HCT116 (cell line): ENCODE measurements around the gene CLPTM1L. TPM values are rescaled to one million over a fixed set of nuclear protein-coding genes. Genes with fewer than 3 reads are reported as not detected.

Source experiments
- ATAC-seq: fragments of 200-7000 bp; cut with Tn5 transposase; 2 replicates; pipeline ENCODE4 v1.9.1; 2020; ENCODE audit warnings: mild to moderate bottlenecking, moderate library complexity
- BruUV-seq: library from RNA; stranded (reverse); fragments of 400-500 nt; replicated peaks from 2 replicates; lab custom pipeline; 2021; lab: Mats Ljungman, UMichigan
- CTCF ChIA-PET: fragments of 300-600 bp; sonication (Branson Sonifier 250); formaldehyde crosslinking; loops from one replicate; lab custom pipeline; 2021; ENCODE audit warnings: antibody characterized with exemption; lab: Charles Lee
- POLR2A ChIA-PET: fragments of 300-600, 350-600 bp; sonication (Branson Sonifier 250); formaldehyde crosslinking; loops from one replicate; lab custom pipeline; 2021; ENCODE audit warnings: antibody characterized with exemption; lab: Charles Lee
- RAD21 ChIA-PET, 2 experiments: fragments of 300-600 bp; sonication (Branson Sonifier 250); formaldehyde crosslinking; loops; one replicate each; lab custom pipeline; 2023; ENCODE audit warnings: low total read pairs in 2 of 2; ENCODE audit not compliant: uncharacterized antibody in 2 of 2, unreplicated experiment in 2 of 2, low non-redundant PET in 1 of 2; lab: Charles Lee
- DNase-seq: peaks from one replicate; pipeline ENCODE4 v3.0.0-alpha.2; 2010; ENCODE audit warnings: low read depth, low spot score
- H2AFZ ChIP-seq: fragments of 200-600 bp; shearing (Covaris generic), sonication (generic); 2 replicates; pipeline ENCODE4 v1.6.1; 2017; ENCODE audit warnings: low read depth, mixed run types, mixed read lengths, antibody characterized with exemption, low read length; ENCODE audit not compliant: poor library complexity, severe bottlenecking
- H3K27ac ChIP-seq: 2 replicates; pipeline ENCODE4 v1.5.1; 2012; ENCODE audit warnings: low read depth, low read length
- H3K27me3 ChIP-seq: fragments of 200-600 bp; sonication (generic); 2 replicates; pipeline ENCODE4 v1.6.1; 2016; ENCODE audit warnings: mixed run types, low read length, mixed read lengths; ENCODE audit not compliant: insufficient read depth
- H3K36me3 ChIP-seq, 2 experiments: fragments of 200-500 bp in 1 of 2; fragments of 200-600 bp in 1 of 2; sonication (Bioruptor generic) in 1 of 2; sonication (generic) in 1 of 2; 2 replicates each; pipeline versions ENCODE4 v1.5.1 to v1.6.1; 2014 to 2016; ENCODE audit warnings: low read length in 2 of 2, inconsistent platforms in 1 of 2, mixed read lengths in 1 of 2, mixed run types in 1 of 2; ENCODE audit not compliant: insufficient read depth in 2 of 2, control insufficient read depth in 1 of 2
- H3K4me1 ChIP-seq, 2 experiments: fragments of 200-600 bp in 1 of 2; sonication (generic) in 1 of 2; 2 replicates each; pipeline versions ENCODE4 v1.5.1 to v1.6.1; 2012 to 2017; ENCODE audit warnings: low read length in 2 of 2, inconsistent platforms in 1 of 2, mild to moderate bottlenecking in 1 of 2, mixed read lengths in 1 of 2, mixed run types in 1 of 2, moderate library complexity in 1 of 2; ENCODE audit not compliant: insufficient read depth in 2 of 2, control insufficient read depth in 1 of 2
- H3K4me2 ChIP-seq: fragments of 200-600 bp; sonication (generic); 2 replicates; pipeline ENCODE4 v1.6.1; 2017; ENCODE audit warnings: mixed run types, low read length, mixed read lengths
- H3K4me3 ChIP-seq, 2 experiments: fragments of 200-600 bp in 1 of 2; sonication (generic) in 1 of 2; replicated peaks in 1 of 2; 2 replicates each; pipeline ENCODE4 v1.5.1; 2011 to 2016; ENCODE audit warnings: low read length in 2 of 2, control low read depth in 1 of 2, low read depth in 1 of 2, mild to moderate bottlenecking in 1 of 2, mixed read lengths in 1 of 2, mixed run types in 1 of 2
- H3K79me2 ChIP-seq: fragments of 200-600 bp; sonication (generic); 2 replicates; pipeline ENCODE4 v1.6.1; 2017; ENCODE audit warnings: mild to moderate bottlenecking, mixed run types, low read length, moderate library complexity, mixed read lengths; ENCODE audit not compliant: insufficient read depth
- H3K9ac ChIP-seq: fragments of 200-600 bp; sonication (generic); 2 replicates; pipeline ENCODE4 v1.6.1; 2016; ENCODE audit warnings: low read length, mixed read lengths
- H3K9me2 ChIP-seq: fragments of 200-600 bp; sonication (generic), shearing (Covaris generic); 2 replicates; pipeline ENCODE4 v1.6.1; 2017; ENCODE audit warnings: mixed run types, mild to moderate bottlenecking, moderate library complexity; ENCODE audit not compliant: insufficient read depth
- H3K9me3 ChIP-seq, 2 experiments: fragments of 200-500 bp in 1 of 2; fragments of 200-600 bp in 1 of 2; sonication (Bioruptor generic) in 1 of 2; sonication (generic) in 1 of 2; 2 replicates each; pipeline ENCODE4 v1.6.1; 2014 to 2017; ENCODE audit warnings: low read length in 2 of 2, mixed read lengths in 2 of 2, inconsistent platforms in 1 of 2, low read depth in 1 of 2, mild to moderate bottlenecking in 1 of 2, mixed run types in 1 of 2, moderate library complexity in 1 of 2; ENCODE audit not compliant: control insufficient read depth in 1 of 2, insufficient read depth in 1 of 2
- H4K20me1 ChIP-seq: fragments of 200-600 bp; sonication (generic), shearing (Covaris generic); 2 replicates; pipeline ENCODE4 v1.6.1; 2017; ENCODE audit warnings: mixed run types, mild to moderate bottlenecking, moderate library complexity; ENCODE audit not compliant: insufficient read depth
- CEBPB ChIP-seq: IDR thresholded peaks from 2 replicates; pipeline ENCODE4 v1.6.1; 2012; ENCODE audit warnings: low read depth
- CTCF ChIP-seq, 3 experiments: fragments of 200-600 bp in 1 of 3; sonication (generic) in 1 of 3; IDR thresholded peaks in 2 of 3; conservative IDR thresholded peaks in 1 of 3; 2 replicates each; pipeline ENCODE4 v1.5.1; 2012 to 2017; ENCODE audit warnings: low read depth in 2 of 3, low read length in 2 of 3, antibody characterized with exemption in 1 of 3, borderline replicate concordance in 1 of 3, control low read depth in 1 of 3, mild to moderate bottlenecking in 1 of 3, mixed read lengths in 1 of 3, mixed run types in 1 of 3, moderate library complexity in 1 of 3; ENCODE audit not compliant: insufficient read depth in 1 of 3
- FOSL1 ChIP-seq: IDR thresholded peaks from 2 replicates; pipeline ENCODE4 v1.6.1; 2012; ENCODE audit warnings: low read depth
- JUND ChIP-seq: IDR thresholded peaks from 2 replicates; pipeline ENCODE4 v1.6.1; 2012
- POLR2A ChIP-seq: IDR thresholded peaks from 2 replicates; pipeline ENCODE4 v1.7.0; 2011; ENCODE audit warnings: borderline replicate concordance; ENCODE audit not compliant: insufficient read depth, insufficient read length; ENCODE audit errors: extremely low read depth
- POLR2AphosphoS5 ChIP-seq: IDR thresholded peaks from 2 replicates; pipeline ENCODE4 v1.6.1; 2011; ENCODE audit warnings: mild to moderate bottlenecking, low read depth, low read length, moderate library complexity
- SIN3A ChIP-seq: IDR thresholded peaks from 2 replicates; pipeline ENCODE4 v1.6.1; 2012; ENCODE audit warnings: low read depth
- SP1 ChIP-seq: IDR thresholded peaks from 2 replicates; pipeline ENCODE4 v1.6.1; 2012; ENCODE audit warnings: low read depth
- TCF7L2 ChIP-seq: IDR thresholded peaks from 2 replicates; pipeline ENCODE4 v1.7.0; 2011; ENCODE audit warnings: borderline replicate concordance, inconsistent platforms; ENCODE audit not compliant: insufficient read depth, insufficient read length; ENCODE audit errors: extremely low read depth
- YY1 ChIP-seq: IDR thresholded peaks from 2 replicates; pipeline ENCODE4 v1.6.1; 2011; ENCODE audit warnings: low read length, low read depth, moderate library complexity, mild to moderate bottlenecking; ENCODE audit not compliant: insufficient replicate concordance; ENCODE audit errors: extremely low read depth
- ZFX ChIP-seq: fragments of 450-650 bp; IDR thresholded peaks from 2 replicates; pipeline ENCODE4 v1.6.1; 2017
- intact Hi-C: fragments of 100-400 bp; cut with micrococcal nuclease; formaldehyde crosslinking; loops from 2 replicates; pipeline ENCODE4 v1.10.0; 2022
- total RNA-seq: library from RNA; stranded (reverse); gene quantifications from one replicate; pipeline ENCODE4 v1.2.1, GENCODE V29; 2021; ENCODE audit not compliant: unreplicated experiment
- TF ChIP-seq, protein P1 (sequence below): IDR thresholded peaks from 2 replicates; pipeline ENCODE4 v1.6.1; 2012
- TF ChIP-seq, protein P2 (sequence below): IDR thresholded peaks from 2 replicates; pipeline ENCODE4 v1.6.1; 2011; ENCODE audit warnings: mild to moderate bottlenecking, low read length, moderate library complexity; ENCODE audit not compliant: insufficient replicate concordance; ENCODE audit errors: extremely low read depth
- TF ChIP-seq, protein P3 (sequence below): IDR thresholded peaks from 2 replicates; pipeline ENCODE4 v1.6.1; 2012; ENCODE audit warnings: low read depth
- TF ChIP-seq, protein P4 (sequence below): IDR thresholded peaks from 2 replicates; pipeline ENCODE4 v1.6.1; 2012

The CLPTM1L gene
- total RNA-seq, 1 experiment from 2014 or later = 98.4 TPM

DNA sequence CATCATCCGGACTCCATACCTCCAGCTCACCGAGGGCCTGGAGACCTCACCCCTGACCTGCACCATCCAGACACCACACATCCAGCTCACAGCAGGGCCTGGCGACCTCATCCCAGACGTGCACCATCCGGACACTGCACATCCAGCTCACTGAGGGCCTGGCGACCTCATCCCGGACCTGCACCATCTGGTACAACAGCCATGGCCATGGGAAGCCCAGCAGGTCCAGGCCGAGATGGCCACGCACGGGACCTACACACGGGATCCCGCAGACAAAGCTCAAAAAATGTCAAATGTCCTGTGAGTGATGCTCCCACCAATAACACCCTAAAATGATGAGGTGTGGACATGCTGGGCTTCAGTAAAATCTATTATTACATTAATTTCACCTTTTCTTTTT, 59.8 kb downstream of the CLPTM1L start:
- no peak for ATAC-seq
- Histone ChIP-seq H4K20me1 (no peaks in the 10 kb centered on the region), H3K27me3 (no peaks in the 10 kb centered on the region), H3K4me3 (no peak overlapping the region), H3K79me2 (0 out of 2 replicates have a peak, but pooled peaks cover 4% of the 10 kb centered on the region), H3K27ac (no peak overlapping the region), H3K9me3 (no peaks in the 10 kb centered on the region), H3K4me1 (no peaks in the 10 kb centered on the region), H3K9ac (no peak overlapping the region), H3K36me3 (no peaks in the 10 kb centered on the region), H2AFZ (no peak overlapping the region), H3K4me2 (no peak overlapping the region)
- no TSS peak for BruUV-seq
- POLR2A ChIA-PET = no interaction called here
- intact Hi-C loops = no loop called here
- CTCF ChIA-PET = no interaction called here
- DNase-seq = no peak
- RAD21 ChIA-PET = no interaction called here
- TF ChIP-seq SIN3A (no peak), SP1 (no peak), CEBPB (no peak), POLR2AphosphoS5 (no peak), CTCF (IDR thresholded peaks at IDR 0.05 in 2 of 3, conservative IDR thresholded peaks at IDR 0.05 in 1 of 3; ENCODE audit: borderline replicate concordance in 1 of 3, insufficient read depth in 1 of 3, low read depth in 2 of 3, low read length in 2 of 3) (no peak), ZFX (no peak), FOSL1 (no peak), JUND (no peak), TCF7L2 (no peak), POLR2A (no peak), YY1 (no peak)
- TF ChIP-seq, protein P1, sequence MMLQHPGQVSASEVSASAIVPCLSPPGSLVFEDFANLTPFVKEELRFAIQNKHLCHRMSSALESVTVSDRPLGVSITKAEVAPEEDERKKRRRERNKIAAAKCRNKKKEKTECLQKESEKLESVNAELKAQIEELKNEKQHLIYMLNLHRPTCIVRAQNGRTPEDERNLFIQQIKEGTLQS = no peak
- TF ChIP-seq, protein P2, sequence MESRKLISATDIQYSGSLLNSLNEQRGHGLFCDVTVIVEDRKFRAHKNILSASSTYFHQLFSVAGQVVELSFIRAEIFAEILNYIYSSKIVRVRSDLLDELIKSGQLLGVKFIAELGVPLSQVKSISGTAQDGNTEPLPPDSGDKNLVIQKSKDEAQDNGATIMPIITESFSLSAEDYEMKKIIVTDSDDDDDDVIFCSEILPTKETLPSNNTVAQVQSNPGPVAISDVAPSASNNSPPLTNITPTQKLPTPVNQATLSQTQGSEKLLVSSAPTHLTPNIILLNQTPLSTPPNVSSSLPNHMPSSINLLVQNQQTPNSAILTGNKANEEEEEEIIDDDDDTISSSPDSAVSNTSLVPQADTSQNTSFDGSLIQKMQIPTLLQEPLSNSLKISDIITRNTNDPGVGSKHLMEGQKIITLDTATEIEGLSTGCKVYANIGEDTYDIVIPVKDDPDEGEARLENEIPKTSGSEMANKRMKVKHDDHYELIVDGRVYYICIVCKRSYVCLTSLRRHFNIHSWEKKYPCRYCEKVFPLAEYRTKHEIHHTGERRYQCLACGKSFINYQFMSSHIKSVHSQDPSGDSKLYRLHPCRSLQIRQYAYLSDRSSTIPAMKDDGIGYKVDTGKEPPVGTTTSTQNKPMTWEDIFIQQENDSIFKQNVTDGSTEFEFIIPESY = no peak
- TF ChIP-seq, protein P3, sequence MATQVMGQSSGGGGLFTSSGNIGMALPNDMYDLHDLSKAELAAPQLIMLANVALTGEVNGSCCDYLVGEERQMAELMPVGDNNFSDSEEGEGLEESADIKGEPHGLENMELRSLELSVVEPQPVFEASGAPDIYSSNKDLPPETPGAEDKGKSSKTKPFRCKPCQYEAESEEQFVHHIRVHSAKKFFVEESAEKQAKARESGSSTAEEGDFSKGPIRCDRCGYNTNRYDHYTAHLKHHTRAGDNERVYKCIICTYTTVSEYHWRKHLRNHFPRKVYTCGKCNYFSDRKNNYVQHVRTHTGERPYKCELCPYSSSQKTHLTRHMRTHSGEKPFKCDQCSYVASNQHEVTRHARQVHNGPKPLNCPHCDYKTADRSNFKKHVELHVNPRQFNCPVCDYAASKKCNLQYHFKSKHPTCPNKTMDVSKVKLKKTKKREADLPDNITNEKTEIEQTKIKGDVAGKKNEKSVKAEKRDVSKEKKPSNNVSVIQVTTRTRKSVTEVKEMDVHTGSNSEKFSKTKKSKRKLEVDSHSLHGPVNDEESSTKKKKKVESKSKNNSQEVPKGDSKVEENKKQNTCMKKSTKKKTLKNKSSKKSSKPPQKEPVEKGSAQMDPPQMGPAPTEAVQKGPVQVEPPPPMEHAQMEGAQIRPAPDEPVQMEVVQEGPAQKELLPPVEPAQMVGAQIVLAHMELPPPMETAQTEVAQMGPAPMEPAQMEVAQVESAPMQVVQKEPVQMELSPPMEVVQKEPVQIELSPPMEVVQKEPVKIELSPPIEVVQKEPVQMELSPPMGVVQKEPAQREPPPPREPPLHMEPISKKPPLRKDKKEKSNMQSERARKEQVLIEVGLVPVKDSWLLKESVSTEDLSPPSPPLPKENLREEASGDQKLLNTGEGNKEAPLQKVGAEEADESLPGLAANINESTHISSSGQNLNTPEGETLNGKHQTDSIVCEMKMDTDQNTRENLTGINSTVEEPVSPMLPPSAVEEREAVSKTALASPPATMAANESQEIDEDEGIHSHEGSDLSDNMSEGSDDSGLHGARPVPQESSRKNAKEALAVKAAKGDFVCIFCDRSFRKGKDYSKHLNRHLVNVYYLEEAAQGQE = no peak
- TF ChIP-seq, protein P4, sequence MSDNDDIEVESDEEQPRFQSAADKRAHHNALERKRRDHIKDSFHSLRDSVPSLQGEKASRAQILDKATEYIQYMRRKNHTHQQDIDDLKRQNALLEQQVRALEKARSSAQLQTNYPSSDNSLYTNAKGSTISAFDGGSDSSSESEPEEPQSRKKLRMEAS = no peak
- TF ChIP-seq, all 23 proteins: peak for 0
- H3K9me2 ChIP-seq = no peaks in the 10 kb centered on the region
